Stimulated activated CD8-positive, alpha-beta memory T cell treated with anti-CD3 and anti-CD28 coated beads, Interleukin-7, amount 100 ng/mL, for 1 hour (primary cell): ENCODE measurements around the gene FBLN2.
"Not testable (repeated sequence)": the region's sequence is repeated elsewhere in the genome, so short reads cannot be mapped to it uniquely, and the experiment has no call there.

Experiments
- DNase-seq, 2 donors: peaks; one replicate each; pipeline ENCODE4 v3.0.0-alpha.2; 2020; ENCODE audit warnings: low read depth in 2 of 2

Gene FBLN2

DNA sequence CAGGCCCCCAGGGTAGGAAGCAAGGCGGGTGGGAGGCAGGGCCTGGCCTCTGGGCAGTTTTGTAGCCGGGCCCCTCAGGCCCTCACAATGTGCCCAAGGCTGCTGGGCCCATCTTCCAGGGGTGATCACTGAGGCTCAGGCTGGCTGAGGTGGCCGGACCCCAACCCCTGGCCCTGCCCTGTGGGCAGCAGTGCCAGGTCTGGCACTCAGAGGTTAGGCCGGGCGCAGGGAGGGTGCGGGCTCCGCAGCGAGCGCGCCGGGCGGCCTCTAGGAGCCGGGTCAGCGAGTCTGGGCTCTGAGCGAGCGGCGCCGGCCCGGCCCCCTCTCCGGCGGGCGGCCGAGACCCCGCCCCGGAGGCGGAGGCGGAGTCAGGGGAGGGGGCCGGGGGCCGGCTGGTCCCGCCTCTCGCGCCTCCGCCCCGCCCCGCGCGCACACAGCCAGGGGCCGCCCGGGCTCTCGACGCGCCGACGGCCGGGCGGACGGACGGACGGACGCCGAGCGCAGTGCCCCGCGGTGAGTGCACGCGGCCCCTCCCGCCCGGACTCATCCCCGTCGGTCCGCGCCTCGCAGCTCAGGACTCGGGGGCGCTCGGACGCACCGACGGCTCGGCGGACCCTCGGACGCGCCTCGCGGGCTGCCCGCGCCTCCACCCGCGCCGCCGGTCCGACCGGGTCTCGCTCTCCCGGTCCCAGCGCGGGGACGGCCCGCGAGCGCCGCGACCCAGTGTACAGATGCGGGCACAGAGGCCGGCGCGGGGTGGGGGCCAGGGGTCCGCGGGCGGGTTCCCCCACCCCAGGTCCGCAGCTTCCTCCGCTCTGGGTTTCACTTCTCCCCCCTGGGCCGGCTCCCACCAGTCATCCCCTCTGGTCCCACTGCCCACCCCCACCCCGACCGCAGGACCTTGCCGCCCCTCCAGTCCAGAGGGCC, at the start of gene FBLN2:
Gene FBLN2, plus strand, starts transcription at position 430 of the 927 bp plus-strand sequence. CDS start 21,231 bp downstream, outside the sequence.
- DNase-seq = no peak

DNA sequence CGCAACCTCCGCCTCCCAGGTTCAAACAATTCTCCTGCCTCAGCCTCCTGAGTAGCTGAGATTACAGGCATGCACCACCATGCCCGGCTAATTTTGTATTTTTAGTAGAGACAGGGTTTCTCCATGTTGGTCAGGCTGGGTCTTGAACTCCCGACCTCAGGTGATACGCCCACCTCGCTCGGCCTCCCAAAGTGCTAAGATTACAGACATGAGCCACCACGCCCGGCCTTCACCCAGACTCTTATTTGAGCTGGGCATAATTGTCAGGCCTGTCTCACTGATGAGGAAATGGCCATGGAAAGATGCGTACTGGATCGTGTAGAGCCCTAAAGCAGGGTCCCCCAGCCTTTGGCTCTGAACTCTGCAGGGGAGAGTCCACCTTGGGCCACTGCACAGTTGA, 49.7 kb upstream of the FBLN2 start:
- DNase-seq = not testable (repeated sequence)

DNA sequence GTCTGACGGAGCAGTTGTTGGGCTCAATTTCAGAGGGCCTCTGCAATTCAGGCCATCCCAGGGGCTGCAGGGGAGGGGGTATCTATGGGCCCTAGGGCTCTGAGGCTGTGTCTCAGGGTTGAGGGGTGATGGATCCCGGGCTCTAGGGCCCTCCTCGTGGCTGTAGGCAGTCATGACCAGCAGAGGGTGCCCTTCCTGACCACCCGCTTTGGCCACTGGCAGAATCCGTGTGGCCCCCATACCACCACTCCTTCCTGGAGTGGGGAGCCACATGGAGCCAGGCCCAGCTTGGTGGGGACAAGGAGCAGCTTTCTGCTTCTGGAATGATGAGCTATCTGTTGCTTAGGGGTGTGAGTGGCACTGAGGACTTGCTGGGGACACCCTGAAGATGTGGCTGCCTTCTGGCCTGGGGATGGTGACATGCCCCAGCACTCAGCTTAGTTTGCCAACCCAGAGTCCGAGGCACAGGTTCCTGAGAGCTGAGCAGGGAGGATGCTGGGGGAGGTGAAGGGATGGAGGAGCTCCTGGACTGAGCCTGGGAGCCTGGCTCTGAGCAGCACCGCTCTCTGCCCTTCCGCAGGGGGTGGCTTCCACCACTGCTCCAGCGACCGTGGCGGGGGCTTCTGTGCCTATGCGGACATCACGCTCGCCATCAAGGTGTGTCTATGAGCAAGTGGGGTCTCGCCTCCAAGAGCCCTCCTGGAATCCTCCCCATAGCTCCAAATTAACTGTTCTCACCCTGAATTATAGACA, 48.6 kb upstream of the FBLN2 start:
- DNase-seq = no peak

DNA sequence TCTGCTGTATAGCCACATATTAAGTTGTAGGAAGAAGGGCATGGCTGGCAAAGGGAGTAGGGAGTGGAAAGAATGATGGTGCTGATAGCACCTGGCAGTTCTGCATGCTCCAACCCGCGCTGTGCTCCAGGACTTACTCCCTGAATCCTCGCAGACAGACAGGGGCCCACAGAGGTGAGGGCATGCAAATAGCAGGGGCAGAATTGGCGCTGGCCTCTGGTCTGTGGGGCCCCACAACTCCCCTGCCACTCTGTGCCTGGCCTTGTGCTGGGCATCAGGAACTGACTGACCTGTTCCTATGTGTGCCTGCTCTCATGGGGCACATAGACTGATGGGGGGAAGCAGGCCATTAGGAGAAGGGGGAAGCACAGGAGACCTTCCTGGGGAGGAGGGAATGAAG, 47.9 kb upstream of the FBLN2 start:
- no peak for DNase-seq

- DNase-seq = no peak
Measured at GRCh38 chr3:13501521-13501920, 47.4 kb upstream of the FBLN2 start.

DNA sequence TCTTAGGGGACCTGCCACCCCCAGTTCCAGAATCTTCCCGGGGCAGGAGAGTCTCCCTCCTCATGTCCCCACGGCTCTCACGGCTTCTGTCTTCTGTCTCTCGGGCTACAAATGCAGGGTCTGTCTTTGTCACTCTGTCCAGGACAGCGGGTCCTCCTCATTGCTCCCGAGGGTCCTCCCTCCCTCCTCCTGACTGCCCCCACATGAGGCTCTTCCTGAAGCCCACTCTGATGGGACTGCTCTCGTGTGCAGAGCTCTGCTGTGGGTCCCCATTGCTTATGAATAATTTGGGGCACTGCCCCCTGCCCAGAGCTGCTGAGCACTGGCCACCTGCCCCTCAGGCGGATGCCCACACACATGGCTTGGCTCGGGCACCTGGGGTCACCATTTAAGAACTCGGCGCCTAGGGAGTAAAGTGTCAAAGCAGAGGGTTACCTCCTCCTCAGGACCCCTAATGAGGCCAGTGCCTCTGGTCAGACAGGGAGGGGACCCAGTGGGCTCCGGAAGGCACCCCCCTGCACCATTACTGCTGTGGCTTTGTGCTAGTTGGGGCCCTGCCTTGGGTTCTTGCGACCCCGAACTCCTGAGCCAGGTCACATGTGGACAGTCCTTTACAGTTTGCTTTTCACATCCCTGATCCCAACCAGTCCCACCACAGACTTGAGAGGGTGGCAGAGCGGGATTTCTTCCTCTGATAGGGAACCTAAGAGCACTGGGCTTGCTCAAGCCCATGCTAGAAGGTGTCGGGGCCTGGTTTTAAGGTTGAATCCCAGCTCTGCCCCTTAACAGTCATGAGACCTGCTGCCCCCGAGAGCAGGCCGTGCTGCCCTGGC, 46.8 kb upstream of the FBLN2 start:
- no peak for DNase-seq

DNA sequence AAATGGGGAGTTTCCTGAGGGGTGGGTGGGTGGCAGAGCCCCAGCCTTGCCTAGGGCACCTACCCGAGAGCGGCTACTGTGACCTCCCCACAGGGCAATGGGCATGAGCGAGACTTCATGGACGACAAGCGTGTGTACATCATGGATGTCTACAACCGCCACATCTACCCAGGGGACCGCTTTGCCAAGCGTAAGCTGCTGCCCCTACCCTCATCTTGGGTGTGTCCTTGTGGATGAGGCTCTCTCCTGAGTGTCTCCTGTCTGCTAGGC, 46.2 kb upstream of the FBLN2 start:
- no peak for DNase-seq

- no peak for DNase-seq
Measured at GRCh38 chr3:13504161-13504831, 44.6 kb upstream of the FBLN2 start.

GRCh38 chr3:13505147-13506130, 43.5 kb upstream of the FBLN2 start:
- DNase-seq = no peak

DNA sequence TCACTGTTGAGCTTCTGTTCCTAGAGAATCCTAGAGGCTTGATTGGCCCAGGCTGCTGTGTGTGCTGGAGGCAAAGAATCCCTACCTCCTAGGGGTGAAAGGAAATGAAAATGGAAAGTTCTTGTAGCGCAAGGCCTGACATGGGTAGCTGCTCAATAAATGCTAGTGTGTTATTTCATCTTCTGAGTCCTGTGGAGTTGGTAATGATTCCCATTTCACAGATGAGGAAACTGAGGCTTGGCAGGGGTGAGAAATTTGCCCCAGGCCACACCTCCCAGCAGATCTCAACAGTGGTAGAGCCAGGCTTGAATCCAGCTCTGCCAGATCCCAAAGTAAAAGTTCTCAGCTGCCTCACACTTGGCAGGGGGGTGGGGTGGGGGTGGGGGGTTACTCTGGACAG, 42.7 kb upstream of the FBLN2 start:
- no peak for DNase-seq

- DNase-seq = no peak
Measured at GRCh38 chr3:13506680-13507079, 42.2 kb upstream of the FBLN2 start.

GRCh38 chr3:13507247-13507569, 41.7 kb upstream of the FBLN2 start:
- DNase-seq = no peak

DNA sequence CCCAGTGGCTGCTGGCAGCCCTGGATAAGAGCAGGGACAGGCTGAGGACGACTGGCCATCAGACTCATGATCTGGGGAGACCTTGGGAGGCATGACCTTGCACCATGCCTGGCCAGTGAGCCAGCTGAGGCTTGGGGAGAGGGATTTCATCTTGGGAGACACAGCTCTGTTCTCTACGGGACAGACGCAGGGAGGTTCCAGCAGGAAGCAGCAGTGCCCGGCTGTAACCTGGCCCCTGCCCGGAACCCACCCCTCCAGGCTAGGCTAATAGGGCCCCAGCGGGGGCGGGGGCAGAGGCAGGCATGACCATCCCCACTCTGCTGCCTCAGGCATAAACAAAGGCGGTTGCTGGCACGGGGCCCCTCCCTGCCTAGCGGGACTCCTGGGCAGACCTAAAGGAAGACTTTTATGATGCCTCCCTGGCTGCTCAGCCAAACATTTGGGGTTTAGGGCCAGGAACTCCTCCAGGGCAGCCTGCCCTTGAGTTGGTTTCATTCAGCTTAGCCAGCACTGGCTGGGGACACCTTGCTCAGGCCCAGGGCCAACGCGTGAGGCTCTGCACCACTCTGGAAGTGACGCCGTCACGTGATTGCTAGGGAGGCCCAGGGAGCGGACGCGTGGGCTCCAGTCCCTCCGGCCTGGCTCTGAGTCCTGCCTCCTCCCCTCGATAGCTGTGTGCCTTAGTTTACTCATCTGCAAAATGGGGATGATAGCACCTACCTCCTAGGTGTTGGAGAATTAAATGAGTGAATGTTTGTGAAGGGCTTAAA, 41.2 kb upstream of the FBLN2 start:
- no peak for DNase-seq

GRCh38 chr3:13508496-13508895, 40.4 kb upstream of the FBLN2 start:
- no peak for DNase-seq

DNA sequence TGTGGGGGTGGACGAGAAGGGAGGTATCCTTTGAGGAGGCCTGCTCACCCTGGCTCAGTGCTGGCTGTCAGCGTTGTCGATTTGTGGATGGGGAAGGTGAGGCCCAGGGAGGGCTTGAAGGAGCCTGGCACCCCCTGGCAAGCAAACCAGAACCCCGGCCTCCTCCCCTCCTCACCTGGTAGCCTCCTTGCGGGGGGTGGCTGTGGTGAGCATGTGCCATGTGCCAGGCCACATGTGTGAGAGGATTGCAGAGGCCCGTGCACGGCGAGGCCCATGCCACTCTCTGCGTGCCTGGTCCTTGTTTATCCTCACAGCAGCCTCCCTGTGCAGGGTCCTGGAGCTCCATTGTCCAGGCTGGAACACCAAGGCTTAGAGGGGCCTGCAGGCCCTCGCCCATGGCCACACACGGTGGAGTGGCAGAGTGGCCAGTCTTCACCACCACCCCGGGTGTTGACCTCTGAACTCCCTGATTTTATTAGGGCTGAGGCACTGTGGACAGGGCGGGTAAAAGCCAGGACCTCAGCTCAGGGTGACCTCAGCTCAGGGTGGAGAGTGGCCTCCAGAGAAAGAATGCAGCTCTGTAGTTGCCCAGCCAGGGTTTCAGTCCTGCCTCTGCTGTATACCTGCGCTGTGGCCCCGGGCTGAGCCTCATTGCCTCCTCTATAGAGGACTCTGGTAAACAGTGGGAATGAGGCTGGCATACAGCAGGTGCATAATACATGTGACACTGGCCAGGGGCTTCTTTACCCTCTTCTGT, 39.7 kb upstream of the FBLN2 start:
- no peak for DNase-seq

- DNase-seq = no peak
Measured at GRCh38 chr3:13509816-13510192, 39.1 kb upstream of the FBLN2 start.

DNA sequence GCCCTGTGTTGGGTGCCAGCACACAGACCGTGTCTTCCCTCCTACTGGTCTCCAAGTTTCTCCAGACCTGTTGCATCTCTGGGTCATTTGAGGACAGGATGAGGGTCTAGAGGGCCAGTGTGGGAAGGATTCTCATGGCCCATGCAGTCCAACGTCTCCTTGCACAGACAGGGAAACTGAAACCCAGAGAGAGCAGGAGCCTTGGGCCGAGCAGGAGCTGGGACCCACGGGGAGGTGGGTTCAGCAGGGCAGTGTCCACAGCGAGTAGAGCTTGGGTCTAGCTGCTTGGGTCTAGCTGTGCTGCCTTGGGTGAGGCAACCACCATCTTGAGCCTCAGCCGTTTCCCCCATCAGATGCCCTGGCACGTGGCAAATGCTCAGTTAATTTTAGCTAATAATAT, 36.5 kb upstream of the FBLN2 start:
- no peak for DNase-seq

DNA sequence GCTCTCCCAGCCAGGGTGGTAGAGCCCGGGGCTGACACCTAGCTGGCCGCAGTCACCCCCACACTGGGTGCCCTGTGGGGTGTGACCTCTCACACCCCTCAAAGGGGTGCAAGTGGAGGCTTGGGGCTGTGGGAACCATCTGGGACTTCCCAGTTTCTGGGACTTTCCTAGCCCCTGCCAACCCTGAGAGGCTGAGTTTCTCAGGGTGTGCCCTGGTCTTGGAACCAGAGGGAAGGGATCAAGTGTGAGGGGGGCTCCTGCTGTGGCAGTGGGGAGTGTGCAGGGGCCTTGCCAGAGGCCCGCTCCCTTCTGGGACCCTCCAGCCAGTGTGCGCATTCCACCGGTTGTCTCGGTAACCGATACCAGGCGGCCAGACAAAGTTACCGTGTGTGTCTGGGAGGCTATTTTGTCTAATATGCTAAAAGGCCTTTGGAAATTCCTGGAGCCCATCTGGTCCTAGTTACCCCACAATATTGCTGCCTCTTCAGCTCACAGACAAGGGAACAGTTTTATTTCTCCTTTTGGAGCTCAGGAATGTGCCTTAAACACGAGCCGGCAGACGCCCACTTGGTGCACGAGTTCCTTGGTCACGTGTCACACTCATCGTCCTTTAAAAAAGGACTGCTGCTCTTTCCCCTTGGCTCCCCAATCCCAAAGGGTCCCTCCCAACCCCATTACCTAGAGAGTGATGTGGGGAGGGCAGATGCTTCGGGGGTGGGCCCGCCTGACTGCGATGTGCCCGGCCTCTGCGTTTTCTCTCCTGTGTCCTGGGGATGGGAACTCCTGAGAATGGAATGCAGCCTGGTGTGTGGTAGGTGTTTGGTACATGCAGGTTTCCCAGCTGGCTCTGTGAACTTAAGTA, 35.6 kb upstream of the FBLN2 start:
- no peak for DNase-seq
